GM12892 (cell line): ENCODE data around the gene ADAMTSL1.
"Not testable (repeated sequence)": the region's sequence is repeated elsewhere in the genome, so short reads cannot be mapped to it uniquely, and the experiment has no call there.

Experiments used
- DNase-seq: peaks from one replicate; pipeline ENCODE4 v3.0.0; 2011; ENCODE audit not compliant: insufficient read length
- FAIRE-seq: peaks from 2 replicates; lab custom pipeline; 2011; peaks lifted over from hg19 to GRCh38; lab: Jason Lieb, UNC
- POLR2A ChIP-seq: IDR thresholded peaks from 2 replicates; pipeline ENCODE4 v1.6.1; 2011; ENCODE audit warnings: low read depth, low read length, control low read depth
- POLR2AphosphoS5 ChIP-seq: IDR thresholded peaks from 2 replicates; pipeline ENCODE4 v1.6.1; 2011; ENCODE audit warnings: low read depth, low read length, control low read depth
- TAF1 ChIP-seq: IDR thresholded peaks from 2 replicates; pipeline ENCODE4 v1.6.1; 2011; ENCODE audit warnings: low read depth, mild to moderate bottlenecking, control low read depth, low read length, borderline replicate concordance

ADAMTSL1 gene

DNA sequence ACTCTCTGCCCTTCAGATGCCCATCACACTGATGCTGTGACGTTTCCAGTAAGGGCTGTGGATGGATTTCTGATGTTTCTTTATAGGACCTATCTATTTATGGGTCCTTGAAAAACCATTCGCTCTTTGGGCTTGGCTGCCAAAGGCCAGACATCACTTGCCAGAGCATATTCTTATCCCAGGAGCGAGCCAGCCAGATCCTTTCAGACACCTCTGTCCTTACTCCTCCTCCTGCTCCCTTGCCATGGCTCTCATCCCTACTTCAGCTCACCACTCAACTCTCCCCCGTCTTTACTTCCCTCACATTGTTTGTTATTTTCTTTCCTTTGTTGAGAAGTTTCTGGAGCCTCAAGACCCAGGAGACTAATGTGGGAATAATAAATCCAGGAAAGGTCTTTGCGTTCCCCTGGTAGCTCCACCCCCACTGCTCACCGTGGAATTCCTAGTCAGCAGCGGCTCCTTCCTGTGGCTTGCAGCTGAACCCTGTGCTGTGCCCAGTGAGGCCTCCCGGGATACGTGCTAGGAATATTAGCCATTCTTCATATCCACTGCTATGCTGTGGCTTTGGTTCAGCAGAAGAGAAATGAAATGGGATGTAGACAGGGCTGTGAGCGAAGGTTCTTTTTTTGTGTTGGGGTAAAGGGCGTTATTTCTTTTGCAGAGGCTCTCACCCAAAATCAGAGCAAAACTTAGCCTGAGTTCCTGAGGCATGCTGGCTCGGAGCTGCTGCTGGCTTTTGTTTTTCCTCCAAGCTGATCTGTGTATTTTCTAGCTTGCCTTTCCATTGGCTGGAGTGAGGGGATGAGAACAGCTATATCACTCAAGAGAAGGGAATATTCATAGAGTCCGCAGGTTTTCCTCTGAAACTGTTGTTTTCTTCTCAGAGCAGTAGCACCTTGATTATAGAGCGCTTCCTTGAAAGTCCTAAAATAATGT lies 387.9 kb downstream of the ADAMTSL1 start:
- TF ChIP-seq TAF1, result no peak
- DNase-seq, result no peak
- no peak for FAIRE-seq

DNA sequence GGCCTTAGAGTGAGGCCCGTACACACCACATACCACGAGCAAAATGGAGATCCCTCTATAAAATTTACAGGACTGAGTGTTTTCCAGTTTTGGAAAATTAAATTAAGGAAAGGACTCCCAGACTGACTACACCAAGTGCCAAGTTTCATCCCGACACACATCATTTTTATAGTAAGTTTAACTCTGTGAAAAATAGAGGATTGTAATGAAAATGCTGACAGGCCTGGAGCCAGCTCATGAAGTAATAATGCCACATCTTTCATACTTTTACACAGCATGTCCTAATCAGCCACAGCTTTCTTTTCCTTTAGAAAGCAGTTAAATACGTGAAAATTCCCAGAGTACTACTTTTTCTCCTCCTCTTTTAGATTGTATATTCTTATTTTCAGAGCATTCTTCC lies 389.8 kb downstream of the ADAMTSL1 start:
- FAIRE-seq, result no peak
- TF ChIP-seq POLR2AphosphoS5 (no peak), TAF1 (no peak), POLR2A (no peak)
- no peak for DNase-seq

DNA sequence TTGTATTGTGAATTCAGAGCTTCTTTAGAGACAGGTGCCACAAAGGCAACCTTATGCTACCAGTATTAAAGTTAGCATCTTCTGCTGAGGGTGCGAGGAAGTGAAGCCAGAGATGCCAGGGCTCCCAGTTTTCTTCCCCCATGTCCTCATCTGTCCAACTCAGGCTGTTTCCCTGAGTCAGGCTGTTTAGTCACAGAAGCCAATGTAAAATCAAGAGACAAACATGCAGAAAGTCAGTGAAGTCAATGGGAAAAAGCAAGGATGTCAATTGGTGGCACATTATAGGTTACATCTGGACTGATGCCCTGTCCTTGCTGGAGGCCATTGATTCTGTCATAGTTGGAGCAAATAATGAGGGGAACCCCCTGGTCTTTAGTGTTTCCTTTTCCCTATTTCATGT lies 390.6 kb downstream of the ADAMTSL1 start:
- TF ChIP-seq TAF1 (no peak), POLR2A (no peak), POLR2AphosphoS5 (no peak)
- DNase-seq, result no peak
- FAIRE-seq, result no peak

DNA sequence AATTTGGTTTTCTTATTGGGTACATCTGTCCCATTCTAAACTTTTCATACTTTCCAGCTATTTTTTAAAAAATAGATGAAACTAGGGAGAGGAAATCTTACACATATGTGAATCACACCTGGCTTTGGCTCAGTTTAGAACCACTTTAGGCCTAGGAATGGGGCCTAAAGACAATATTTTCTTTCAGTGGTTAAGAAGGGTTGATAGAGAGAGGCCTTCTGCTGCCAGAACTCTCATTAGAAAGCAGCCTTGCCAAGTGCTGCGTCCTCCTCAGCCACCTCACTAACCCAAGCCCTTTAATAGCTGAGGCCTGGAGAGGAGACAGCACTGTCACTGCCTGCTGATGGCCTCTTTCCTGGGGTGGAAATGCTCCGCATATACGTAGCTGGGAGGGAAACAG lies 391.6 kb downstream of the ADAMTSL1 start:
- no peak for FAIRE-seq
- TF ChIP-seq POLR2A (no peak), TAF1 (no peak), POLR2AphosphoS5 (no peak)

DNA sequence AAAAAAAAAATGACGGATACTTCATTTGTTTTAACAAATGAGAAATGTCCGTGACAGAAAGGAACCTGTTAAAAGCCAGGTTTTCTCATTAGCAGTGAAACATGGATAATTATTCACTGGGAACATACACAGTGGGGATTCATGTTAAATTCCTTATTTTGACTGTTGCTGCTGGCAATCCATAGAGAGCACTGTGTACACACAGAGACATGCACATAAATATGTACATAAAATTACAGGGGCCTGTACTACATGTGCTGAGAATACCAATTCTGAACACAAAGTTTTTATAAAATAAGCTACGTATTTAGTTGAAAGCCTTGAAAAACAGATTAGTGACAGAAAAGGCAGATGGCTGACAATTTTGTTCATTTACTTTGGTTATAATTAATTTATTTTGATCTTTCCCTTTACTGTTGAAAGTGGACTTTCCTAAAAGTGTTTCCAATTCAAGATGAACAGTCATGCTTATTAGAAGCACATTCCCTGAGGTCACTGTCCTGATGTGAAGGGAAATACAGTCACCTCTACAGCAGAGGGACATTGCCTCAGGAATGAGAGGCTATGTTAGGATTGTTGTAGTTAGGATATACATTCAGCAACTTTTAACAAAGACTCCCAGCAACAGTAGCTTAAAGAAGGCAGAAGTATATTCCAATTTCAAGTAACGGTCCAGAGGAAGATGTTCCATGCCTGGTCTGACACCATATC lies 392.3 kb downstream of the ADAMTSL1 start:
- no peak for FAIRE-seq
- DNase-seq, result no peak
- TF ChIP-seq TAF1, result no peak
- TF ChIP-seq POLR2AphosphoS5, result no peak
- no peak for TF ChIP-seq POLR2A

More for the DNA sequence above, 391.6 kb downstream of the ADAMTSL1 start:
- no peak for DNase-seq

DNA sequence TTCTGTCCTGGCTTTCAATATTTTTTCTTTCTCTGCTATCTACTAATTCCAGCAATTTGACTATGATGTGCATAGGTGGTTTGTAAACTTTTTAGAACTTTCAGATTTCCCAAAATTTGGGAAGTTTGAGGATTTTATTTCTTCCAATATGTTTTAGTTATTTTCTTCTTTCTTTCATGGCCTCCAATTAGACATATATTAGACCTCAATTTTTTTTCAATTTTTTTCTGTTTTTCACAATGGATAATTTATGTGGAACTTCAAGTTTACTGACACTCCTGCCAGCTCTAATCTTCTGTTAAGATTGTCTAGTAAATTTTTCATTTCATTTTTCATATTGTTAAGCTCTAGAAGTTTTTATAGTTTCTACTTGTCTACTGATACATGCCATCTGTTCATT lies 395.8 kb downstream of the ADAMTSL1 start:
- TF ChIP-seq POLR2AphosphoS5 (no peak), TAF1 (no peak), POLR2A (no peak)
- DNase-seq, result no peak
- no peak for FAIRE-seq

DNA sequence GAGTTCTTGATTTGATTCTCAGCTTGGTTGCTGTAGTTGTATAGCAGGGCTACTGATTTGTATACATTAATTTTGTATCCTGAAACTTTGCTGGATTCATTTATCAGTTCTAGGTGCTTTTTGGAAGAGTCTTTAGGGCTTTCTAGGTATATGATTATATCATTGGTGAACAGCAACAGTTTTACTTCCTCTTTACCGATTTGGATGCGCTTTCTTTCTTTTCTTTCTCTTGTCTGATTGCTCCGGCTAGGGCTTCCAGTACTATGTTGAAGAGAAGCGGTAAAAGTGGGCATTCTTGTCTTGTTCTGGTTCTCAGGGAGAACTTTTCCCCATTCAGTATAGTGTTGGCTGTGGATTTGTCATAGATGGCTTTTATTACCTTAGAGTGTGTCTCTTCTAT lies 400.1 kb downstream of the ADAMTSL1 start:
- peak; percentile 54 for FAIRE-seq
- DNase-seq, result no peak
- TF ChIP-seq POLR2AphosphoS5, result no peak
- no peak for TF ChIP-seq POLR2A
- TF ChIP-seq TAF1, result no peak

DNA sequence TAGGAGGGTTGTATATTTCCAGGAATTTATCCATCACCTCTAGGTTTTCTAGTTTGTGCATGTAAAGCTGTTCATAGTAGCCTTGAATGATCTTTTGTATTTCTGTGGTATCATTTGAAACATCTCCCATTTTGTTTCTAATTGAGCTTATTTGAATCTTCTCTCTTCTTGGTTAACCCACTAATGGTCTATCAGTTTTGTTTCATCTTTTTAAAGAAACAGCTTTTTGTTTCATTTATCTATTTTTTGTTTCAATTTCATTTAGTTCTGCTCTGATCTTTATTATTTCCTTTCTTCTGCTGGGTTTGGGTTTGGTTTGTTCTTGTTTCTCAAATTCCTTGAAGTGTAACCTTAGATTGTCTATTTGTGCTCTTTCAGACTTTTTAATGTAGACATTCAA lies 401.0 kb downstream of the ADAMTSL1 start:
- not testable (repeated sequence) for FAIRE-seq, DNase-seq

DNA sequence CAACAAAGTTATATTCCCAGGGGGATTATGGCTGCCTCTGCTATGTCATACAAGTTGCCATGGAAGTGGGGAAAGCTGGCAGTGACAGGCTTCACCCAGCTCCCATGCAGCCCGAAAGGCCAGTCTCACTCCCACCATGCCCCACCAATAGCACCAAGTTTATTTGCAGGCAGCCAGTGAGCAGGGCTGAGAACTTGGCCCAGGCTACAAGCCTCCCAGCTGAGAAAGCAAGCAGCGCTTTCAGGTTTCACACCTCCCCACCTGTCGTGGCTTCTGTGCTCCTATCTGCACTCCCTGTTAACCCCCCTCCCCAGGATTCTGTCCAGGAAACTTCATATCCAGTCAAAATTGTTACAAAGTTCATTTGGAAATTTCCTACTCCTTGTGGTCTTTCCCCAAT lies 404.0 kb downstream of the ADAMTSL1 start:
- DNase-seq, result no peak

DNA sequence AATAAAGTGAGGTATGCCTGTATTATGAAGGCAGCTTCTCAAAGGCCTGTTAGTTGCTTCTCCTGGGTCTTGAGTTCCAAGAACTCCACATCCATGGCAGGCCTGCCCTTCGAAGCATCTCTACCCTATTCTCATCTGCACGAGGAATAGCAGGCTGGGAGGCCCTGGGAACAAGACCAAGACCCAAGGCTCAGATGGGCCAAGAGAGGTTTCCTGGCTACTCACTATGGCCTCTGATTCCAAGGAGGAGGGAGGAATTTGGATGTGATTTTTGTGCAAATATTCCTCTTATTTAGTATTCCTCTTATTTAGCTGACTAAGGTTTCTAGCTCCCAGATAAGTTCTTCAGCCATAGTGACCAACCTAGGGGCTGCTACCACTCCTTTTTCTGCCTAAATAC lies 407.8 kb downstream of the ADAMTSL1 start:
- DNase-seq, result no peak
- no peak for TF ChIP-seq POLR2A
- FAIRE-seq, result no peak

More for the DNA sequence above, 404.0 kb downstream of the ADAMTSL1 start:
- FAIRE-seq, result no peak
- TF ChIP-seq TAF1 (no peak), POLR2AphosphoS5 (no peak), POLR2A (no peak)

DNA sequence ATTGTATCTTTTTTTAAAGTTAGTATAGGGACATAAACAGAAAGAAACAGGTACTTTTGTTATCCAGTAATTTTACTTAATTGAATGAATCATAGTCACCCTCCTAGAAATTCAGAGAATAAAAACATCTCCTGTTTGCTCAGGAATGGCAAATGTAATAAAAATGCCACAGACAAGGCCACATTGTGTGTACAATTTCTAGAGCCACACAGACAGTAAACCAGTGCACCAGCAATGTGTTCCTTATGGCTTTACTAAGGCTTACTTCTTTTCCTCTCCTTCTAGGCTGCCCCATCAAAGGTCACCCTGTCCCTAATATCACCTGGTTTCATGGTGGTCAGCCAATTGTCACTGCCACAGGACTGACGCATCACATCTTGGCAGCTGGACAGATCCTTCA lies 413.6 kb downstream of the ADAMTSL1 start:
- DNase-seq, result no peak
- TF ChIP-seq TAF1 (no peak), POLR2A (no peak), POLR2AphosphoS5 (no peak)
- no peak for FAIRE-seq

DNA sequence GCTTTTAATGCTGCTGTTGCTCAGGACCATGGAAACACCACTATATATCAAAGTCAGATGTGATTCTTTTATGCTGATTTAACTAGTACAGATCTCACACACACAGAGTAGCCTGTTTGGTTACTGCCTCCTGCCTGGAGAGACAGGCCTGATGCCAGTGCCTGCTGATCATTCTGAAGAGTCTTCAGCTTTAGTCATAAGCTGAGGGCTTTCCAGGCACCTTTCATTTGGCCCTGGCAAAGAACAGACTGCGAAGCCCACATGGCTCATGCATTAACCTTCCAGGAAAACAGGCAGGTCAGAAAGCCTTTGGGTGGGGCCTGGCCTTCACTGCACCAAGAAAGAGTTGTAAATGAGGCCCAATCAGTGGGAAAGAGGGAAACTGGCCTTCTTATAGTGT lies 414.3 kb downstream of the ADAMTSL1 start:
- DNase-seq (no peak), FAIRE-seq (no peak)
- TF ChIP-seq POLR2A (no peak), TAF1 (no peak), POLR2AphosphoS5 (no peak)
